HEK293 (cell line): ENCODE measurements around the gene LIN7A.

ENCODE experiments used
- ATF2 ChIP-seq: fragments of 450-650 bp; formaldehyde crosslinking; IDR thresholded peaks from 2 replicates; pipeline ENCODE4 v1.5.1; 2016; ENCODE audit warnings: missing biosample characterization, missing genetic modification characterization, low read depth
- CTCF ChIP-seq: fragments of 450-650 bp; formaldehyde crosslinking; IDR thresholded peaks from 2 replicates; pipeline ENCODE4 v1.5.1; 2016; ENCODE audit warnings: missing biosample characterization, missing genetic modification characterization
- HOXC10 ChIP-seq: sonication (generic); formaldehyde crosslinking; IDR thresholded peaks from 2 replicates; pipeline ENCODE4 v1.8.1; 2023; ENCODE audit warnings: mild to moderate bottlenecking, missing genetic modification reagents
- KLF16 ChIP-seq: fragments of 450-650 bp; formaldehyde crosslinking; IDR thresholded peaks from 2 replicates; pipeline ENCODE4 v1.5.1; 2017; ENCODE audit warnings: missing biosample characterization, missing genetic modification characterization
- MZF1 ChIP-seq: fragments of 450-650 bp; formaldehyde crosslinking; IDR thresholded peaks from 2 replicates; pipeline ENCODE4 v1.5.1; 2017; ENCODE audit warnings: missing biosample characterization, missing genetic modification characterization, borderline replicate concordance
- ZFHX2 ChIP-seq: fragments of 450-650 bp; formaldehyde crosslinking; conservative IDR thresholded peaks from 2 replicates; pipeline ENCODE4 v1.5.1; 2016; ENCODE audit warnings: missing biosample characterization, missing genetic modification characterization
- ZNF24 ChIP-seq: fragments of 450-650 bp; formaldehyde crosslinking; IDR thresholded peaks from 2 replicates; pipeline ENCODE4 v1.5.1; 2016; ENCODE audit warnings: missing biosample characterization, missing genetic modification characterization
- ZNF274 ChIP-seq, 2 experiments: fragments of 200-500 bp in 1 of 2; fragments of 450-650 bp in 1 of 2; sonication (Bioruptor generic) in 1 of 2; formaldehyde crosslinking in 1 of 2; IDR thresholded peaks; 2 replicates each; pipeline versions ENCODE4 v1.5.1 to v1.6.1; 2014 to 2016; ENCODE audit warnings: borderline replicate concordance in 1 of 2, inconsistent platforms in 1 of 2, low read length in 1 of 2, missing biosample characterization in 1 of 2, missing genetic modification characterization in 1 of 2
- ZNF530 ChIP-seq: fragments of 450-650 bp; formaldehyde crosslinking; IDR thresholded peaks from 2 replicates; pipeline ENCODE4 v1.5.1; 2016; ENCODE audit warnings: low read depth, missing biosample characterization, missing genetic modification characterization
- ZNF560 ChIP-seq: fragments of 450-650 bp; formaldehyde crosslinking; IDR thresholded peaks from 2 replicates; pipeline ENCODE4 v1.5.1; 2017; ENCODE audit warnings: missing biosample characterization, missing genetic modification characterization, borderline replicate concordance
- ZNF704 ChIP-seq: fragments of 450-650 bp; formaldehyde crosslinking; IDR thresholded peaks from 2 replicates; pipeline ENCODE4 v1.5.1; 2016; ENCODE audit warnings: missing biosample characterization, missing genetic modification characterization
- ZNF776 ChIP-seq: fragments of 450-650 bp; formaldehyde crosslinking; IDR thresholded peaks from 2 replicates; pipeline ENCODE4 v1.5.0; 2017; ENCODE audit warnings: missing biosample characterization, missing genetic modification characterization, borderline replicate concordance

GRCh38 chr12:80869264-80869663 is 68.5 kb downstream of the LIN7A start:
- no peak for TF ChIP-seq MZF1 (tag by site-specific recombination)
- TF ChIP-seq HOXC10 = no peak
- no peak for TF ChIP-seq ZNF776 (tag by site-specific recombination)
- TF ChIP-seq ZNF530 (tag by site-specific recombination) = no peak
- TF ChIP-seq ZNF704 = no peak
- no peak for TF ChIP-seq CTCF (tag by site-specific recombination)
- TF ChIP-seq ZNF274 (IDR thresholded peaks at IDR 0.05; ENCODE audit: low read length) = no peak
- TF ChIP-seq ZNF274 (tag by site-specific recombination; IDR thresholded peaks at IDR 0.05; ENCODE audit: borderline replicate concordance) = no peak
- TF ChIP-seq KLF16 (tag by site-specific recombination) = no peak
- no peak for TF ChIP-seq ZNF560 (tag by site-specific recombination)
- TF ChIP-seq ZFHX2 = no peak
- no peak for TF ChIP-seq ATF2 (tag by site-specific recombination)
- TF ChIP-seq ZNF24 (tag by site-specific recombination) = no peak
